D721Med (cell line): ENCODE measurements around the gene RAMP3.

Experiments used
- DNase-seq: peaks from one replicate; pipeline ENCODE4 v3.0.0; 2011; ENCODE audit warnings: low spot score; ENCODE audit not compliant: insufficient read length
- FAIRE-seq: peaks from 2 replicates; lab custom pipeline; 2011; peaks lifted over from hg19 to GRCh38; lab: Jason Lieb, UNC
- CTCF ChIP-seq: IDR thresholded peaks from 2 replicates; pipeline ENCODE4 v1.5.1; 2012; ENCODE audit warnings: mild to moderate bottlenecking, control low read depth; ENCODE audit not compliant: insufficient read depth; ENCODE audit errors: missing control alignments

RAMP3 gene

GRCh38 chr7:45132708-45133320, 24.8 kb upstream of the RAMP3 start:
- no peak for DNase-seq
- no peak for FAIRE-seq
- TF ChIP-seq CTCF: no peak

GRCh38 chr7:45133352-45133751, 24.2 kb upstream of the RAMP3 start:
- no peak for TF ChIP-seq CTCF
- no peak for FAIRE-seq

GRCh38 chr7:45133877-45134276, 23.7 kb upstream of the RAMP3 start:
- FAIRE-seq: no peak
- DNase-seq: no peak
- no peak for TF ChIP-seq CTCF

More at GRCh38 chr7:45133352-45133751, 24.2 kb upstream of the RAMP3 start:
- no peak for DNase-seq

- FAIRE-seq: peak; percentile 84
Observed at GRCh38 chr7:45136106-45137060, 21.2 kb upstream of the RAMP3 start.

GRCh38 chr7:45138433-45139267, 18.9 kb upstream of the RAMP3 start:
- no peak for TF ChIP-seq CTCF

More at GRCh38 chr7:45136106-45137060, 21.2 kb upstream of the RAMP3 start:
- DNase-seq: peak; percentile 86
- TF ChIP-seq CTCF: peak; percentile 97

GRCh38 chr7:45140827-45141226, 16.8 kb upstream of the RAMP3 start:
- DNase-seq (no peak), FAIRE-seq (no peak)
- TF ChIP-seq CTCF: no peak

More at GRCh38 chr7:45138433-45139267, 18.9 kb upstream of the RAMP3 start:
- FAIRE-seq: no peak
- no peak for DNase-seq
